NOMO-1 (cell line): ENCODE measurements around the gene MAN2B2.
"Not testable (repeated sequence)": the region's sequence is repeated elsewhere in the genome, so short reads cannot be mapped to it uniquely, and the experiment has no call there.

Source experiments
- DNase-seq, 2 experiments: peaks; one replicate each; lab custom pipeline; 2025; ENCODE audit not compliant: unreplicated experiment in 2 of 2; lab: John Stamatoyannopoulos, UW

The MAN2B2 gene

DNA sequence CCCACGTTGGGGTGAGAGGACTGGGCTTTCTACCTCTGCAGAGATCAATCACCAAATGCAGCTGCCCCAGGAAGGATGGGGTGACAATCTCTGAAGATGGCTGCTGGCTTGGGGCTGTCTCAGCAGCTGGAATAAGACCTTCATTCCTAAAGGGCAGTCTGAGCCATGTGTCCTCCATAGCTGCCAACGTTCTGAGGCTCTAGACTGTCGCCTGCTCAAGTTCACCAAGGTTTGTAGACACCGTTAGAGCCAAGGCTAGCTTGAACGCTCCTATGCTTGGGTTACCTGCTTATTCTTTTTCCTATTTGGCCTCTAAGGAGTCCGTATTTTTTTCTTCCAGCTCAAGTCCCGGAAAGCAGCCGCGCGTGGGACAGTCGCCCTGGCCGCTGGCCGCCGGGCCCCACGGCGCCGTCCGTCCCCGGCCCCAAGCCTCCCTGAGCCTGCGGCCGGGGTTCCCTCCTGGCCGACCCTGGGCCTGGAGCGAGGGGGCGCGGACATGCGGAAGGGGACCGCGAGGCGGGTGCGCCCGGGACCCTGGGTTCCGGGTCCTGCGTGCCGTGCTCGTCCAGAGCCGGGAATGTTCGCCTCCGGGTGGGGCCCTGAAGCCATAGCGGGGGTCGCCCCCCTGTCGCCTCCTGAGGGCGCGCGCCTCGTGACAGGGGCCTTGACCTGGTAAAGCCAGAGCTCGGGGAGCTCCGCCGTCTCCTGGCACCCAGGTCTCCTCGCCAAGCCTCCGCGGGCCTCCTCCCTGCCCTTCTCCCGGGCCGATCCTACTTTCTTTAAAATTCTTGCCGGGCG lies 88.8 kb downstream of the MAN2B2 start:
- no peak for DNase-seq

DNA sequence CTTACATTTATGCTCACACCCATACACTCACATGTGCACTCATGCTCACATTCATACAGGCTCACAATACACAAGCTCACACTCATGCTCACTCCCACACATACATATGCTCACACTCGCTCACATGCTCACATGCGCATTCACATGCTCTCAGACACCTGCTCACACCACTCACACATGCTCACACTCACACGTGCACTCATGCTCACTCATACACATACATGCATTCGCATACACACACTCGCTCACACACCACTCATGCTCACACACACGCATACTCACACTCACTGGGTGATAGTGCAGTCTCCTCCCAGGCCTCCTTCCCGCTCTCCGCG lies 90.3 kb downstream of the MAN2B2 start:
- no peak for DNase-seq

GRCh38 chr4:6668391-6668790 lies 93.4 kb downstream of the MAN2B2 start:
- DNase-seq, result no peak

DNA sequence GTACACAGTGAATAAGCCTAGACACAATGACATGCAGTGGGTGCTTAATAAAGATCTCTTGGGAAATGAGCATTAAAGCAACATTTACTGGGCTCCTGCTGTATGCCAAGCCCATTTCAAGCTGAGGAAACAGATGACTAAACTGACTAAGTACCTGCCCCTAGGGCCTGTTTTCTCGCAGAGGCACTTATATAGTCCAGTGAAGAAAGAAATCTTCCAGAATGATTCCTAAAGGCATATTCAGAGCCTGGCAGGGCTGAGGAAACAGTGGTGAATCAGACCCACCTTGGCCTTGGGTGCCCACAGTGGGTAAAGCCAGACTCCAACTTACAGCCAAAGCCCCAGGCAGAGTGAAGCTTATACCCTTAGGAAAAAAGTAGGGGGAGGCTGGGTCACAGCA lies 96.7 kb downstream of the MAN2B2 start:
- DNase-seq, result no peak

- DNase-seq, result no peak
These were observed 97.1 kb downstream of the MAN2B2 start for GRCh38 chr4:6672131-6672530.

DNA sequence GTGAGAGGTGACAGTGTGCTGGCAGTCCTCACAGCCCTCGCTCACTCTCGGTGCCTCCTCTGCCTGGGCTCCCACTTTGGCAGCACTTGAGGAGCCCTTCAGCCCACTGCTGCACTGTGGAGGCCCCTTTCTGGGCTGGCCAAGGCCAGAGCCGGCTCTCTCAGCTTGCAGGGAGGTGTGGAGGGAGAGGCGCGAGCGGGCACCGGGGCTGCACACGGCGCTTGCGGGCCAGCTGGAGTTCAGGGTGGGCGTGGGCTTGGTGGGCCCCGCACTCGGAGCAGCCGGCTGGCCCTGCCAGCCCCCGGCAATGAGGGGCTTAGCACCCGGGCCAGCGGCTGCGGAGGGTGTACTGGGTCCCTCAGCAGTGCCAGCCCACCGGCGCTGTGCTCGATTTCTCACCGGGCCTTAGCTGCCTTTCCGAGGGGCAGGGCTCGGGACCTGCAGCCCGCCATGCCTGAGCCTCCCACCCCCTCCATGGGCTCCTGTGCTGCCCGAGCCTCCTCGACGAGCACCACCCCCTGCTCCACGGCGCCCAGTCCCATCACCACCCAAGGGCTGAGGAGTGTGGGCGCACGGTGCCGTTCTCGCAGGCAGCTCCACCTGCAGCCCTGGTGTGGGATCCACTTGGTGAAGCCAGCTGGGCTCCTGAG lies 97.7 kb downstream of the MAN2B2 start:
- not testable (repeated sequence) for DNase-seq
